Body of pancreas (tissue), 4 donors: ENCODE data around the gene TFCP2L1.

Source experiments
- CTCF ChIP-seq, 7 experiments: fragments of 450-650 bp in 4 of 7; fragments of 200-600 bp in 3 of 7; sonication (generic) in 3 of 7; IDR thresholded peaks; one replicate each; pipeline ENCODE4 v1.5.1; 2016 to 2019; ENCODE audit warnings: antibody characterized with exemption in 7 of 7
- POLR2A ChIP-seq, 3 donors: fragments of 450-650 bp; IDR thresholded peaks; one replicate each; pipeline ENCODE4 v1.6.1; 2016; ENCODE audit warnings: antibody characterized with exemption in 3 of 3, mild to moderate bottlenecking in 2 of 3

DNA sequence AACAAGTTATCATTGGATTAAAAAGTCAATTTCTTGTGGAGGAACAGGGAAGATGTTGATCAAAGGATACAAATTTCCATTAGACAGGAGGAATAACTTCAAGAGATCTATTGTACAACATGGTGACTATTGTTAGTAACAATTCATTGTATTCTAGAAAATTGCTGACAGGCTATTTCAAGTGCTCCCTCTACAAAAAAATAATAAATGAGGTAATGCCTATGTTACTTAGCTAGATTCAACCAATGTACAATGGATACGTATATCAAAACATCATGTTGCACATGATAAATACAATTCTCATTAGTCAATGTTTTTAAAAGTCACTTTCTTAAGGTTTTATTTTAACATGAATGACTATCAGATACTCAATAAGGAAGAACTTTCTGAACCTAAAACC is 33.5 kb downstream of the TFCP2L1 start:
- no peak for TF ChIP-seq CTCF (IDR thresholded peaks at IDR 0.05)
- TF ChIP-seq POLR2A (IDR thresholded peaks at IDR 0.05): no peak
